Measurements from ENCODE around the gene GATA1. TPM values are rescaled to one million over a fixed set of nuclear protein-coding genes. Genes with fewer than 3 reads are reported as not detected.

GATA1 gene
- polyA plus RNA-seq, 2 of the 4 experiments (the other 2 are of a cell fraction), result not detected

- no peak overlapping the region for H3K4me3 ChIP-seq
- ChIA-PET CTCF (interaction anchor here (0.6 to 1.1 kb wide), 3 partner anchors 19 to 189 kb away, joined by 3 to 6 read pairs (median 3); no protein-coding TSS in a partner anchor), POLR2A (no interaction called here)
- H3K27ac ChIP-seq, result no peak overlapping the region
- no peak for TF ChIP-seq NR3C1 (IDR thresholded peaks at IDR 0.05)
- TF ChIP-seq HMGXB4 (CRISPR knock-in tag; IDR thresholded peaks at IDR 0.05; ENCODE audit: borderline replicate concordance), result no peak
- no peak for TF ChIP-seq POLR2A (IDR thresholded peaks at IDR 0.05; ENCODE audit: low read length)
- TF ChIP-seq MAX (IDR thresholded peaks at IDR 0.05), result no peak
- no peak for TF ChIP-seq MAZ (IDR thresholded peaks at IDR 0.05; ENCODE audit: borderline replicate concordance, low read depth, low read length)
- TF ChIP-seq EP300 (IDR thresholded peaks at IDR 0.05), result no peak
- TF ChIP-seq FOXS1 (CRISPR knock-in tag; IDR thresholded peaks at IDR 0.05), result no peak
- 69% methylated on average over 2 of the region's 2 CpGs for WGBS (ENCODE audit: missing lambda C conversion rate)
- FAIRE-seq (no peak), DNase-seq (ENCODE audit: low read depth in 1 of 2, low spot score in 1 of 2) (no peak), ATAC-seq (no peak)
- no peaks in the 10 kb centered on the region for H3K9me3 ChIP-seq
- peaks cover 22% of the 10 kb centered on the region for H3K4me1 ChIP-seq
- H3K4me2 ChIP-seq, result no peak overlapping the region
Measured at GRCh38 chrX:48798318-48798717, 11.9 kb downstream of the GATA1 start.

- TF ChIP-seq MAX (IDR thresholded peaks at IDR 0.05) (no peak), EP300 (IDR thresholded peaks at IDR 0.05) (no peak), PHF8 (IDR thresholded peaks at IDR 0.05; ENCODE audit: borderline replicate concordance, low read depth) (peak; percentile 27; the same call in 1 of the 2 replicates)
- no peak for ATAC-seq
- Histone ChIP-seq H3K4me2 (peak overlapping the region; percentile 97), H3K4me3 (peak overlapping the region; percentile 64), H3K4me1 (peaks cover 11% of the 10 kb centered on the region), H3K9me3 (no peaks in the 10 kb centered on the region), H3K27ac (peak overlapping the region; percentile 96 to 97)
- DNase-seq (ENCODE audit: low read depth in 1 of 2, low spot score in 1 of 2), result no peak
- 52% methylated on average over 17 of the region's 17 CpGs for WGBS (ENCODE audit: missing lambda C conversion rate)
- CTCF ChIA-PET, result interaction anchor here (1.3 to 1.6 kb wide), 3 partner anchors 39 to 169 kb away, joined by 3 to 4 read pairs (median 4); partner anchors contain the start of gene GLOD5
- POLR2A ChIA-PET, result interaction anchor here (1.1 to 1.6 kb wide), 5 partner anchors 63 to 468 kb away, joined by 4 to 23 read pairs (median 6); partner anchors contain the start of genes OTUD5, RBM3 and SLC35A2
- FAIRE-seq, result no peak
Measured at GRCh38 chrX:48800574-48801279, 14.3 kb downstream of the GATA1 start.

- Histone ChIP-seq H3K9me3 (no peaks in the 10 kb centered on the region), H3K4me2 (peak within 1 kb of the TSS; percentile 97), H3K4me3 (peak within 1 kb of the TSS; percentile 64), H3K27ac (peak within 1 kb of the TSS; percentile 96 to 97), H3K4me1 (peaks cover 11% of the 10 kb centered on the region)
- ChIA-PET POLR2A (interaction anchor here (0.7 to 1.6 kb wide), 9 partner anchors 34 to 468 kb away, joined by 3 to 23 read pairs (median 4); partner anchors contain the start of genes OTUD5, PCSK1N, PQBP1 and RBM3), CTCF (interaction anchor here (0.5 to 1.6 kb wide), 5 partner anchors 36 to 170 kb away, joined by 3 to 4 read pairs (median 4); partner anchors contain the start of gene GLOD5)
- DNase-seq (ENCODE audit: low read depth in 1 of 2, low spot score in 1 of 2) (peak; percentile 92 to 99), FAIRE-seq (peak; percentile 61), ATAC-seq (peak; percentile 88 to 93)
- WGBS (ENCODE audit: missing lambda C conversion rate), result 2% methylated on average over 30 of the region's 89 CpGs
- TF ChIP-seq HOXB13 (CRISPR knock-in tag; IDR thresholded peaks at IDR 0.05; ENCODE audit: low read depth) (no peak), HOXA7 (CRISPR knock-in tag; IDR thresholded peaks at IDR 0.05) (no peak), CHD4 (IDR thresholded peaks at IDR 0.05; ENCODE audit: borderline replicate concordance) (no peak), MYC (IDR thresholded peaks at IDR 0.05; ENCODE audit: borderline replicate concordance, low read length) (no peak), JUN (IDR thresholded peaks at IDR 0.05) (0 out of 5 replicates have a peak, but pooled peaks of 1 of the 2 experiments have one; percentile 52), RNF2 (IDR thresholded peaks at IDR 0.05; ENCODE audit: borderline replicate concordance, low read depth) (no peak), BCL3 (IDR thresholded peaks at IDR 0.05) (no peak), PHF8 (IDR thresholded peaks at IDR 0.05; ENCODE audit: borderline replicate concordance, low read depth) (no peak), MAX (IDR thresholded peaks at IDR 0.05) (peak; percentile 56), CHD2 (IDR thresholded peaks at IDR 0.05; ENCODE audit: low read length, partially characterized antibody) (peak; percentile 90), KDM5A (IDR thresholded peaks at IDR 0.05) (peak; percentile 84; the same call in 1 of the 2 replicates), REST (IDR thresholded peaks at IDR 0.05) (peak; percentile 84), CEBPB (IDR thresholded peaks at IDR 0.05) (no peak), POLR2A (IDR thresholded peaks at IDR 0.05; ENCODE audit: low read length) (peak; percentile 39), HDAC2 (IDR thresholded peaks at IDR 0.05) (no peak), HEYL (CRISPR knock-in tag; IDR thresholded peaks at IDR 0.05) (no peak), HOXB5 (CRISPR knock-in tag; IDR thresholded peaks at IDR 0.05) (no peak)
Measured at GRCh38 chrX:48801280-48802088, 15.1 kb downstream of the GATA1 start, which contains the start of gene HDAC6. Gene HDAC6 (plus strand): TSS chrX:48802067. CDS start chrX:48802693, 626 bp downstream.
